ENCODE results near the gene SCNN1A. TPM values are rescaled to one million over a fixed set of nuclear protein-coding genes. Genes with fewer than 3 reads are reported as not detected.

SCNN1A gene
- polyA plus RNA-seq, 4 donors: 69.0 to 87.4 (median 77.4) TPM

DNA sequence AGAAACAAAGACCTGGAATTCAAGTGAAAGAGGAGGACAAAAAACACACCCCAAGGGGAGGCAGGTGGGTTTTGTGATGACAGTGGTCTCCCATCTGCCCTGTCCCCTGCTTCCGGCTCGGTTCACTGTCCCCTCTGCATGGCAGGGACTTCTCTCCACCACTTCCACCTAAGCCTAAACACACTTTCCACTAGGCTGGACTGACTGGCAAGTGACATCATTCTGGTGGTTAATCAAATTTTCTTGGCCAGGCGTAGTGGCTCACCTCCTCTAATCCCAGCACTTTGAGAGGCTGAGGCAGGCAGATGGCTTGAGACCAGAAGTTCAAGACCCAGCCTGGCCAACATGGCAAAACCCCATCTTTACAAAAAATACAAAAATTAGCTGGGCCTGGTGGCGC, 53.0 kb downstream of the SCNN1A start:
- DNase-seq (ENCODE audit: low read depth in 4 of 4, low spot score in 2 of 4): no peak

DNA sequence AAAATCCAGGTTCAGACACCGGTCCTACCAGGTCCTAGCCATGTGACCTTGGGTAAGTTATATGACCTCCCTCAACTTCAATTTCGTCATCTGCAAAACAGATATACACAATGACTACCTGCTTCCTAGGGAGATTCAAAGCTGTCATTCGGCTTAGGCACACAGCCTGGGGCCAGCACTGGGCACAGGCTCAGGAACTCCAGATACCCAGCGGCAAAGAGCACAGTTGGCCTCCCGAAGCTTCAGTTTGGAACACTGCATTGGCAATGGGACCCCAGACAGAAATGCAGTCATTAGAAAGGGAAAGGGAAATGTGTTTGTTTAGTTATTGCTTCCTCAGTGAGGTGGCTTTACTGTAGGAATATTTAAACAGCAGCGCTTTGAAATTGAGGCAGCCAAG, 53.5 kb downstream of the SCNN1A start:
- DNase-seq (ENCODE audit: low read depth in 4 of 4, low spot score in 2 of 4): no peak

DNA sequence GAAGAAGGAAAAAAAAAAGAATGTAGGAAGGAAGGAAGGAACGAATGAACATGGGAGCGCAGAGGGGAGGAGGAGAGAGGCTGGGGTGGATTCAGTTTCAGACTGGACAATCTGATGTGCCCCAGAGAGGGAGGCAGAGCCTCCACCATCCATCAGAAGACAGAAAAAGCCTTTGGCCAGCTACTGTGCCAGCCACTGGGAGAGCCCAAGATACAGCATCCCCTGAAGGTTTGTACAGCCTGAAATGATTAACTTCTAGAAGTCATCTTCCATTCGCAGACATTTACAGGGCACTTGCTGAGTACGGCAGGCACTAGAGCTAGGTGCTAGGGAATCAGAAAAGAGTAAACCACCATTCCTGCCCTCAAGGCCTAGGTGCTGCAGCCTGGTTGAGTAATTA, 55.9 kb downstream of the SCNN1A start:
- no peak for DNase-seq (ENCODE audit: low read depth in 4 of 4, low spot score in 2 of 4)

DNA sequence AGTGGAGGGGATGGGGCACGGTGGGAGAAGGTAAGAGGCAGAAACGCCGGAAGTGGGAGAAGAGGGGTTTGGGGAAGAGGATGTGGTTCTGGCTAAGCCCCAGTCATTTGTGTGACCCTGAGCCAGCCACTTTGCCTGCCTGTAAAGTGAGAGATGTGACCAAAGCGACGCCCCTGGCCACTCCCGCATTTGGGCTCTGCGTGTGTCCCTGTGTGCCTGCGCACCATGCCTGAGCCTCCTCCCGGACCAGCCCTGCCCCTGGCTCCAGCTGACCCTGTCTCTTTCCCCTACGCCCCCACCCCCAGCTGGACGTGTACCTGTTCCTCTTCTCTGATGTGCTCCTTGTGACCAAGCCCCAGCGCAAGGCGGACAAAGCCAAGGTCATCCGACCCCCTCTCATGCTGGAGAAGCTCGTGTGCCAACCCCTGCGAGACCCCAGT, 56.9 kb downstream of the SCNN1A start:
- DNase-seq (ENCODE audit: low read depth in 4 of 4, low spot score in 2 of 4): no peak

DNA sequence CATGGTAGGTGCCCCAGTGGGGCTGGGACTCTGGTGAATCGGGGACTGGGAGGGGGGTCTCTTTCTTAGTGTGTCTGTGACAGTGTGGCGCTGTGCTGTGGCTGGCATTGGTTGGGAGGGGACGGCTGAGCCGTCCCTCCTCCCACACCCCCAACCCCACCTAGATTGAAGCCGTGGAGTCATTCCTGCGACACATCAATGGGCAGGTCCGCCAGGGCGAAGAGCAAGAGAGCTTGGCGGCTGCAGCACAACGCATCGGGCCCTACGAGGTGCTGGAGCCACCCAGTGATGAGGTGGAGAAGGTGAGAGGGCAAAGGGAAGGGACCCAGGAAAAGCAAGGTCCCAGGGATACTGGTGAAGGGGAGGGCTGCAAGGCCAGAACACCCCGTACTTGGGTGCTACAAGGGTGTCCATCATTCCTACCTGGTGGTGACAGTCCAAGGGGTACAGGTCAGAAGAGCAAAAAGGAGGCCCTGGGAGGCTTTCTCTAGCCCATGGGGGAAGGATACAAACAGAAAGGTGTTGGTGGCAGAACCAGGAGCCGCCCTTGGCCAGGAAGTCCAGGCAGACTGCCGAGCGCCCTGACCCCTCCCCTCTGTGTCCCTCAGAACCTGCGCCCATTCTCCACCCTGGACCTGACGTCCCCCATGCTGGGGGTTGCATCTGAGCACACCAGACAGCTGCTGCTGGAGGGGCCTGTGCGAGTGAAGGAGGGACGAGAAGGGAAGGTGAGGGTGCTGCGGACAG, 57.5 kb downstream of the SCNN1A start:
- no peak for DNase-seq (ENCODE audit: low read depth in 4 of 4, low spot score in 2 of 4)

DNA sequence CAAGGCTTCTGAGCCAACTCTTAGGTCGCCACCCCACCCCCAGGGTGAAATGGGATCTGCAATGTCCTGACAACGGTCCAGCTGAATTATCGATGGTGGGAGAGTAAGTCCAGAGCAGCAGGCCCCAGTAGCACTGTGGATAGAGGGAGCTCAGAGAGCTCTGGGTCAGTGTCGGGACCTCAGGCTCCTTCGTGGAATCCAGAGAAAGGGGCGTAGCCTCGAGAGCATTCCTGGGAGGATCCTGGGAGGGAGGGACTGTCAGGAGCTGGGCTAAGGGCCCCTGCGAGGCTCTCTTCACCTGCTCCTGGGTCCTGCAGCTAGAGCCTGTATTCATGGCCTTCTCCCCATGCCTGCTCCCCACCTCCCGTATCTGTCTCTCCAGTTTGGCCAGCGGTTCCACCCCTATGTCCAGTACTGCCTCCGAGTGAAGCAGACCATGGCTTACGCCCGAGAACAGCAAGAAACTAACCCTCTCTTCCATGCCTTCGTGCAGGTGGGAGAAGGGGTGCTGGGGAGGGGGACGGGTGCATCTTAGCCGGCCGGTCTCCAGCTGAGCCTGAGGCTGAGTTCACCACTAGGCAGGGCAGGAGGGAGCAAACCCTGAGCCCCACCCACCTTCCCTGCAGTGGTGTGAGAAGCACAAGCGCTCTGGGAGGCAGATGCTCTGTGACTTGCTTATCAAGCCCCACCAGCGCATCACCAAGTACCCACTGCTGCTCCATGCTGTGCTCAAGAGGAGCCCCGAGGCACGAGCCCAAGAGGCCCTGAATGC, 58.3 kb downstream of the SCNN1A start:
- no peak for DNase-seq (ENCODE audit: low read depth in 4 of 4, low spot score in 2 of 4)

DNA sequence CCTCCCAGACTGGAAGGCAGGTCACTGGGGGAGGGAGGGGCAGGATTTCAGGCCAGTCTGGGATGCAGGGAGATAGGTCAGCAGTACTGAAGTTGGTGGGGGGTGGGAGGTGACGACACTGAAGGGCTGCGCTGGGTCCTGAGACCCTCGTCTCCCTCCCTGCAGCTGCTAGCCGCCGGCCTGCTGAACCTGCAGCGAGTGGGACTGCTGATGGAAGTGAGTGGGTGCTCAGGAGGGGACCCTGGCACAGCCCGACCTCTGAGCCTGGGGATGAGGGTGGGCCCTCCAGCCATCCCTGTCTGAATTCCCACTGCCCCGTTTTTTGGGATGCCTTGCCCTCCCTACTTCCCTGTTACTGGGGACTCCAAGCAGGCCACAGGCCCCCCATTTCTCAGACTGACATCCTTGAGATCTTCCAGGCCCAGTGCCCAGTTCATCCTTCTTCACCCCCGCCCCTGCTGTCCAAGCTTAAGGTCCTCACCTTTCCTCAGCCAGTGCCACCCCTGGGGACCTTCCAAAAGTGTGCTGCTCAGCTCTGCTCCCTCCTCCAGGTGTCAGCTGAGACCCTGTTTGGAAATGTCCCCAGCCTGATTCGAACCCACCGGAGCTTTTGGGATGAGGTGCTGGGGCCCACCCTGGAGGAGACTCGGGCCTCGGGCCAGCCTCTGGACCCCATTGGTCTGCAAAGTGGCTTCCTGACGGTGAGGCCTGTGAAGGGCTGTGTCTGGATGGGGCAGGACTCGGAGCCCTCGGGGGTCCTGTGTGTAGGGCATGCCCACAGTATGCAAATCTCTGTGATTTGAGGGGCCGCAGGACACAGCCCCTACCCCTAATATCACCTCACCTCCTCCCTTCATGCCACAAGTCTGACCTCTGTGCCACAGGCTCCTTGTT, 59.4 kb downstream of the SCNN1A start:
- no peak for DNase-seq (ENCODE audit: low read depth in 4 of 4, low spot score in 2 of 4)

DNA sequence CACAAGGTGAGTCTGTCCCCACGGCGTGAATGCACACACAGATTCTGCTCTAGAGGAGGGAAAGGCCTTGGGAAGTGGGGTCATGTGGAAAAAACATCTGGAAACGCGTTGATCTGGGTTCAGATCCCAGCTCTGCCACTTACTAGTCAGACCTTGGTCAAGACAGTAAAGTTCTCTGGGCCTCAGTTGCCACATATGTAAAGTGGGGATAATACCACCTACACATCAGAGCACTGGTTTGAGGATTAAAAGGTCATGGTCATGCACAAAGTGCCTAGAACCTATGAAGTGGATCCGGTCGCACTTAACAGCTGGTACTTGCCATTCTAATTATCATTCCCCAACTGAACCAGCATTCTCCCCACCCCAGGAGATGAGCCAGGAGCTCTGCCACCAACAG, 60.2 kb downstream of the SCNN1A start:
- no peak for DNase-seq (ENCODE audit: low read depth in 4 of 4, low spot score in 2 of 4)

DNA sequence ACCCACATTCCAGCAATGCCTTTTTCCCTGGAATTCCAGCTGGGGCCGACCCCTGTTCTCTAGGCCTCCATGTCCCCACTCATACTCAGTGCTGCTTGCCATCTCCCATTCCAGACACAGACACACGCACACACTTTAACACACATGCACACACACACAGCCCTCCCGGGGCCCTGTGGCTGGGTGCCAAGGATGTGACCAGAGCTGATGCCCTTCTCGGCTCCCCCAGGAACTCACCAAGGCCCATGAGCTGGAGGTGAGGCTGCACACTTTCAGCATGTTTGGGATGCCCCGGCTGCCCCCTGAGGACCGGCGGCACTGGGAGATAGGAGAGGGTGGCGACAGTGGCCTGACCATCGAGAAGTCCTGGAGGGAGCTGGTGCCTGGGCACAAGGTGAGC, 60.6 kb downstream of the SCNN1A start:
- DNase-seq (ENCODE audit: low read depth in 4 of 4, low spot score in 2 of 4): no peak

DNA sequence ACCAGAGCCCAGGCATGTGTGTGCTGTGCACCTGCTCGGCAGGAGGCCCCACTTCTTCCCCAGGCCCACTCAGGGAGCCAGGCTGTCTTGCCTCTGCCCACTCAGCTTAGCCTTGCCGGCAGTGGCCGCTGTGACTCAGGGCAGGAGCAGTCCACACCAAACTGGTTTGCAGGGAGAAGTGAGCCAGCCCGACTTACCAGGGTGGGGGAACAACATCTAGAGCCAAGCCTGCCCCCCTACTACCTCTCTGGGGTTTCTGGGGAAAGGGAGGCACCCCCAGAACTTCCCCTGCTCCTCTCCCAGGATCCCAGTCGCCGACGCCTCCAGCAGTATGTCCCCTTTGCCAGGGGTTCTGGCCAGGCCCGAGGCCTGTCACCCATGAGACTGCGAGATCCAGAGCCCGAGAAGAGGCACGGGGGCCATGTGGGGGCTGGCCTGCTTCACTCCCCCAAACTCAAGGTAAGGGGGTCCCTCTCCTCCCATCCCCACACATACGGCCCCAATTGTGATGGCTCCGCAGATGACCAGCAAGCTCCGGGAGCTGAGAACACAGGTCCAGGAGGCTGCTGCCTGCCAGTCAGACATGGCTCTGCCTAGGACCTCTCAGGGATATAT, 61.9 kb downstream of the SCNN1A start:
- no peak for DNase-seq (ENCODE audit: low read depth in 4 of 4, low spot score in 2 of 4)

DNA sequence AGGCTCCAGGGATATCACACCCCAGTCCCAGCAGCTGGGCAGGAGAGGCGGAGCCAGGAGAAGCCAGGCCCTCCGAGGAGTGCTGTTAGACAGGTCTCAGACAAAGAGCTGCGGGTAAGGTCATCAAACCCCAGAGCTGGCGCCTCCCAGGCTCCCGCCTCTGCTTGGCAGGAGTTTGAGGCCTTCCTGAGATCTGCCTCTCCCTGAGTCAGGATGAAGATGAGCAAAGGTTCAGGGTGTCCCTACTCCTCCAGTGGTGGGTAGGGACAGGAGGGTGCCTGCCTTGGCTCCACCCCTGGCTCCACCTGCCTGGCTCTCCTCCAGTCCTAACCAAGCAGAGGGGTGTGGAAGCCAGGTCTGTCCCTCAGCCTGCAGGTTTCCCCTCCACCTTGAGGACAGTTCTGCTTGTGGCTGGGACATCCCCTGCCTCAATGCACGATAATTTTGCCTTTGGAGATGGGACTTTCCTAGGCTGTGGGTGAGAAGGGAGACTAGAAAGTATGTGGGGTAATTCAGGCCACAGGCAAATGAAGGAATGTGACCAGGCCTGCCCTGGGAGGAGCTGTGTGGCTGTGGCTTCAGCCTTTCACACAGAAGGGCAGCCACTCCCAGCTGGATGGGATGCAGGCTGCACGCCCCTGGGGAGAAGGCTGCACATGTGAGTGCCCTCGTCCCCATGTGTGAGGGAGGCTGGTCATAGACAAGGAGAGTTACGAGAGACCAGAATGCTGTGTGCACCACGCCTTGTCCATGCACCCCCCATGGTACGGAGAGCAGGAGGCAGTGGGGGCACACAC, 62.6 kb downstream of the SCNN1A start:
- no peak for DNase-seq (ENCODE audit: low read depth in 4 of 4, low spot score in 2 of 4)

DNA sequence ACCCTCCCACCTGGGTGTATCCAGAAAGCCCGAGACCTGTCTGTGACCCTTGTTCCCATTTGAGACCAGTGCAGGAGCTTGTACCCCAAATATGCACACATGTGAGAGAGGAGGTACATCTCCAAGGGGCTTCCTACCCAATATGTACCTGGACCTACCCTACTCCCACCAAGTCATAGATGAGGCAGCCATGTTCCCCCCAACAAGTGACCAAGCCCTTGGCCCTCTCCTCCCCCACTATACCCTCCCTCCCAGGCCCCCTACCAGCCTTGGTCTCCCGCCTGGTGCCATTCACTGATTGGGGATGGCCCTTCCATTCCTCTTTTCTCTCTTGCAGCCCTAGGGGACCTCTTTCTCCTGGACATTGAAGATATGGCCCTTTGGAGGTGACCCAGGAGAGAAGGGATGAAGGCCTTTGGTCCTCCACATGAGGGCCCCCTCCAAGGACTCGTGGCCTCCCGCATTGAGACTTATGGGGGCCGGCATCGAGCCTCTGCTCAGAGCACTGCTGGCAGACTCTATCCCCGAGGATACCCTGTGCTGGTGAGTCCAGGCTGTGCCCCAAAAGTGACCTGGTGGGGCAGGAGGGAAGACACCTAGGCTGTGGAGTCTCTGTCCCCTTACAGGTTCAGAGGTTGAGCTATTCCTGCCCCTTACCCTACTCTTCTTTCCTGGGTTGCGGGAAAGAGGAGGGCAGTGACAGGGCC, 63.4 kb downstream of the SCNN1A start:
- DNase-seq (ENCODE audit: low read depth in 4 of 4, low spot score in 2 of 4): no peak

DNA sequence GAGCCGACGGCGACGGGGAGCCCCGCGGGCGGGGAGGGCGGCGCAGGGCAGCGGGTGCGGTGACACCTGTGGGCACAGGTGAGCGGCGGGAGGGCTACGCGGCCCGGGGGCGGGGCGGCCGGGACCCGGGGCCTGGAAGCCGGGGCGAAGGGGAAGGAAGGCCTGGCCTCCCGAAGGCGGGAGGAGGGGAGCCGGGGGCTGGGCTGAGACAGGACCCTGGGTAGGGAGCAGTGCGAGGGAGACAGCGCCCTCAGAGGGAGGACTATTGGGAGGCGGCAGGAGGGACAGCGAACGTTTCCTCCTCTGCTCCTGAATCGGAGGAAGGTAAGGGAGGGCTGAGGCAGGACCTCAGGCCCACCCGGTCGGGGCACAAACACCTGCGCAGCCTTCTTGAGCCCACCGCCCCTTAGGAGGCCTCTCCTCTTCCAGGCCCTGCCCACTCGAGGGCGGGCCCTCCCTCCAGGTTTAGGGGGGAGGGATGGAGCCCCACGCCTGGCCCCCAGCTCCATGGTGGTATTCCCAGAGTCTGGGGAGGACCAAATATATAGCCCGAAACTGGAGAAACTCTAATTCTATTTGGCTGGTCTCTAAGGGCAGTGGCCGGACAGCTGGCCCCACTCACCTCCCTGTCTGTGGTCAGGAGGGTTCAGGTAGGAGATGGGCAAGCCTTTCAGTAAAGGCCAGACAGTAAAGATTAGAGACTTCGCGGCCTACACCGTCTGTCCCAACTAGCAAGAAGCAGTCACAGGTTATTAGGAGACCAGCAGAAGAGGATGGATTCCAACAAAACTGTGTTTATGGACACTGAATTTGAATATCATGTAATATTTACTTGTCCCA, 64.4 kb downstream of the SCNN1A start:
- DNase-seq (ENCODE audit: low read depth in 4 of 4, low spot score in 2 of 4): no peak

DNA sequence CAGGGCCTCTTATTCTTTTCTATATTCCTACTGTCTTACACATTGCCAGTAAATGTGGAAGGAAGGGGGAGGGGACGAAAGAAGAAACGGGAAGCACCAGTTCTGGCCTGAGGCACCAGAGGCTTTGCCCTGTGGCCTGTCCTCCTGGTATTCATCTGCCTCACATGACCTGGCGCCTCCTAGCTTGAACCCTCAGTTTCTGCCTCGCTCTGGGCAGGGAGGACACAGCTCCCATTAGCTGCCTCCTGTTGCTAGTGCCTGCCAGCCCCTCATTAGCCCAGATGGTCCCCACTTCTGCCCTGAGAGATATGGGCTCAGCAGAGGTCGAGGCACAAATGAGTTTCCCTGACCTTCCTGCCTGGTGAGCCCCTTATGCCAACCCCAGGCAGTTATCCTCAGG, 67.8 kb downstream of the SCNN1A start:
- no peak for DNase-seq (ENCODE audit: low read depth in 4 of 4, low spot score in 2 of 4)

DNA sequence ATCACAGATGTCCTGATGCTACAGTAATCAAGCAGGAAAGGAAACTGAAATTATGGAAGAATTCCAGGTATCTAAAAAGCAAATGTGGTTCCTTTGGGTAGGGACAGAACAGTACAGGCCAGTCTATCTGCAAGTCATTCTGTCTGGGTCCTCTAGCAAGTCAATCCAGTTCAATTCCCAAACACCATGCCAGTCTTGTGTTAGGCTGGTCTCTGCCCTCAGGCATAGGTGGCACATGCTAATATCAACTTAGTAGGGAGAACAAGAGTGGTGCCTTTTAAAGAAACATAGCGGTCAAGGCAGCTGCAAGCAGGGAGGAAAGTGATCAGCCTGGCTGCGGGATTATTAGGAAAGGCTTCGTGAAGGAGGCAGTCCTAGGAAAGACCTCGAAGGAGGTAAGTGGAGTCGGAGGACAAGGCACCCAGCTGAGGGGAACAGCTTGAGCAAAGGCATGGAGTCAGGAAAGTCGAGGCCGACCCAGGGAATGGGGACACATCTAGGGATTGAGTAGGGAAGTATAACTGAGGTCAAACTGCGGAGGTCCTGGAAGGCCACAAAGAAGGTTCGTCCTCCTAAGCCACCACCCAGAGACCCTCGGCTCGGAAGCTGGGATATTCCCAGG, 68.7 kb downstream of the SCNN1A start:
- no peak for DNase-seq (ENCODE audit: low read depth in 4 of 4, low spot score in 2 of 4)

DNA sequence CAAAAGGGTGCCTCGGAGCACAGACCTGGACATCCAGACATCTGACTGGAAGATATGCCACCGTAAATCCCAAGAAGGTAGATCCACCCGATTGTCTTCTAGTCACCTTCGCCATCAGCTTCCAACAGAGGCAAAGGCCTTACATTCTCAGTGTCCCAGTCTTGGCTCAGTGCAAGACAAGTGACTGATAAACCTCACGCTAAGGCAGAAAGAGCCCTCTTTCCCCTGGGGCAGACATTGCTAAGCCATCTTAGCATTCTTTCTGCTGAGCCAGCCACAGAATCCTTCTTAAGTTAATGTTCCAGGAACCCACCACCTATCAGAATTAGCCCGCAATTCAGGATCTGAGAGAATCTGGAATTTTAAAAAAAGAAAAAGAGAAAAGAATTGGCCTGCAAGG, 69.2 kb downstream of the SCNN1A start:
- no peak for DNase-seq (ENCODE audit: low read depth in 4 of 4, low spot score in 2 of 4)

DNA sequence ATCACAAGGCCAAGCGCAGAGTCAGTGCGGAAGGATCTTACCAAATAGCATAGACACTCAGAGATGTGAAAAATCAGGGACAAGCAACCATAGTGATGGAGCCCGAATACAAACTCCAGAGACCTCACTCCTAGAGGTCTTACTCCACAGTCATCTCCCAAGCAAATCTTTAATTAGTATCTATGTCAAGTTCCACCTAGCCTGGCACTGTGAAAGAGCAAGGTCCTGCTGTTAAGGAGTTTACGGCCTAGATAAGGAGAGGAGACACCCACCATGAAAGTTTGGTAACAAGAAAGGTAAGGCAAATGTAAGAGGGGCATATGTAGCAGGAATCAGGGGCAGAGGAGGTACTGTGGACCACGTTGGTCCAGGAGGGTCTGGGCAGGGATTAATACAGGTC, 72.3 kb downstream of the SCNN1A start:
- no peak for DNase-seq (ENCODE audit: low read depth in 4 of 4, low spot score in 2 of 4)

DNA sequence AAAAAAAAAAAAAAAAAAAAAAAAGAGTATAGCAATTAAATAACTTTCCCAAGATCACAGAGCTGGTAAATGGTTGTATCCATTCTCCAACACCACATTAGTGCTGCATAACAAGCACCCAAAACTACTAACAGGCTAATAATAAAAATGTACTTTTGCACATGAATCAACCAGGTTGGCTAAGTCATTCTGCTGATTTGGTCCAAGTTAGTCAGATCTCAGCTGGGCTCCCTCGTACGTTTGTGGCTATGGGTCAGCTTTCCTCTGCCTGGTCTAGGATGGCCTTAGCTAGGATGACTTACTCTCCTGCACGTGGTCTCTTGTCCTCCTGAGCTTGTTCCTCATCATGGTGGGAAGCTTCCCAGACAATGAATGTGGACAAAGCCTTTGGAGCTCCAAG, 72.7 kb downstream of the SCNN1A start:
- no peak for DNase-seq (ENCODE audit: low read depth in 4 of 4, low spot score in 2 of 4)
